ENCODE results near the gene IKBKG.
"Not testable (repeated sequence)": the region's sequence is repeated elsewhere in the genome, so short reads cannot be mapped to it uniquely, and the experiment has no call there.

IKBKG gene, protein sequence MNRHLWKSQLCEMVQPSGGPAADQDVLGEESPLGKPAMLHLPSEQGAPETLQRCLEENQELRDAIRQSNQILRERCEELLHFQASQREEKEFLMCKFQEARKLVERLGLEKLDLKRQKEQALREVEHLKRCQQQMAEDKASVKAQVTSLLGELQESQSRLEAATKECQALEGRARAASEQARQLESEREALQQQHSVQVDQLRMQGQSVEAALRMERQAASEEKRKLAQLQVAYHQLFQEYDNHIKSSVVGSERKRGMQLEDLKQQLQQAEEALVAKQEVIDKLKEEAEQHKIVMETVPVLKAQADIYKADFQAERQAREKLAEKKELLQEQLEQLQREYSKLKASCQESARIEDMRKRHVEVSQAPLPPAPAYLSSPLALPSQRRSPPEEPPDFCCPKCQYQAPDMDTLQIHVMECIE

DNA sequence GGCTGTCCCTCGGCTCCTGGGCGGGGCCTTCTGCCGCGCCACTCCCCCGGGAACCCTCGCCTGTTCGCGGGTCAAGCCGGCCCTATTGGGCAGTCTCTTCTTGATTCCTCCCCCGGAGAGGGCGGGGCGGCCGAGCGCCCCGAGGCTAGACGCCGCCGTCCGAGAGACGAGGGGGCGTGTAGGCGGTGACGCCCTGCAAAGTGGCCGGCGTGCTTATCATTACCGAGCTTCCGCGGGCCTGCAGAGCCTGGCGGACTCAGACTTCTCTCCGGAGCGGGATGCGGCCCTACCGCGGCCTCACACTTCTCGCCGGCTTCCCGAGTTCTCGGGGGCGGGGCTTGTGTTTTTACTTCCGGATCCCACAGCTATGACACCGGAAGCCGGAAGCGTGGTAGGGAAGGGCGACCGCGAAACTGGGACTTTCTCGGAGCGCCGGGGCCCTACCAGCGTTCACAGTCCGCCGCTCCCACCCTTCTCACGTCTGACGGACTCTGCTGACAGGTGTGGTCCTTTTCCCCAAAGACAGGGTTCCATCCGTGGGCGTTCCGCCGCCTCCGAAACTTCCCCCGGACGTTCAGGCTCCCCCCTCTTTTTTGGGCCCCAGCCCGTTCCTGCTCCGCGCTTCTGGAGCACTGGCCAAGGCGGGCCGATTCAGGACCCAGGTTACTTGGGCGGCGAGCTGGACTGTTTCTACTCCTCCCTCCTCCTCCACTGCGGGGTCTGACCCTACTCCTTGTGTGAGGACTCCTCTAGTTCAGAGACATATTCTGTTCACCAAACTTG is at the start of gene IKBKG:
TSS of gene IKBKG (plus strand) at position 376 of the 783 bp plus-strand sequence. CDS start 4,383 bp downstream, outside the sequence.
- peak; percentile 92 for DNase-seq

DNA sequence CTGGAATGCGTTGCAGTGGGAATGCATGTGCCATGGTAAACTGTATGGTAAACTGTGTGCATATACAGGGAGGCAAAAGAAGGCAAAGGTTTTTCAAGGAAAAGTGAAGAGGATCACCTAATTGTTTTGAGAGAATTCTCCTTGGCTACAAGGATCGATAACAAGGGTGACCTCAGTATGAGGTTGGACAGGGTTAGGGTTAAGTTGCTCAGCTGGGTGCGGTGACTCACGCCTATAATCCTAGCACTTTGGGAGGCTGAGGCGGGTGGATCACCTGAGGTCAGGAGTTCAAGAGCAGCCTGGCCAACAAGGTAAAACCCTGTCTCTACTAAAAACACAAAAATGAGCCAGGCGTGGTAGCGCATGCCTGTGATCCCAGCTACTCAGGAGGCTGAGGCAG is 46.0 kb upstream of the IKBKG start:
- not testable (repeated sequence) for DNase-seq

DNA sequence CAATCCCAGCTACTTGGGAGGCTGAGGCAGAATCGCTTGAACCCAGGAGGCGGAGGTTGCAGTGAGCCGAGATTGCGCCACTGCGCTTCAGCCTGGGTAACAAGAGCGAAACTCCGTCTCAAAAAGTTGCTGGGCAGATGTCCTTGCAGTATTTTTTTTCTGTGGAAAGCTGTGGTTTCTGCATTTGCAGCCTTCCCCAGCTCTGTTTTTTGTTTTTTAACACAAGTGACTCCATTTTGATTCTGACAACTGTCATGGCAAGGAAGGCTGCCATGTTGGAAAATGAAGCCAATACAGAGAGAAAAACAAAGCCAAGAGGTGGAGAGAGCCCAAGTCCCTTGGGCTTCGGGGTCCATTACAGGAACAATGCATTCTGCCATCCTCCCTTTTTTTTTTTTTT is 45.3 kb upstream of the IKBKG start:
- DNase-seq = no peak

DNA sequence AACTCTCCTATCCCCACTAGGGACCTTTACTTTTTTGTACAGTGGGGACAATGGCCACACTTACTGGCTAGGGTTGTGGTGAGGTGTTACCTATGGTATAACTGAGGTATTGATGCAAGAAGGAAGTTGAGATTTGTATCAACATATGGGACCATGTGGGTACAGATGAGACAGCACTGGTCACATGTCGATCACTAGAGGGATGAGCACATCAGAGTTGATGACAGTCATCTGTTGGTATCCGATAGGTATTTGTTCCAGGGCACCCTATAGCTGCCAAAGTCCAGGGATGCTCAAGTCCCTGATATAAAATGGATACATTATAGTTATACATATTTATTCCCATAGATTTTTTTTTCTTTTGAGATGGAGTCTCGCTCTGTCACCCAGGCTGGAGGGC is 44.4 kb upstream of the IKBKG start:
- DNase-seq = no peak

DNA sequence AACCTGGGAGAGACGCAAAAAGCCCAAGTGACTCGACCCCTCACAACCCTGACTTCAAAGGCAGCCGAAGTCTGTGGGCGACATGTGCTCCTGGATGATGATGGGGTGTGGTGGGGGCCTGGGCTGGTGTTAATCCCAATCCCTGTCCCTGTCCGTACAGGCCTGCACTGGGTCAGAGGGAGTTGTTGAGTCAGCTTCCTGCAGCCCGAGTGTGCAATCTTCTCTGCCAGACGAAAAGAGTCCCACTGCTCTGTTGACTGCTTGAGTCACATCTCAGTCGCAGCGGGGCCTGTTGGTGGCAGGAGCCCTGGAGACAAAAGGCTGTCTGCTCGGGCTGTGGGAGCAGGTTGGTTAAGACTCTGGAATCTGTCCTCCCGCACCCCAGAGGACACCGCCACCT is 41.7 kb upstream of the IKBKG start:
- DNase-seq = no peak

DNA sequence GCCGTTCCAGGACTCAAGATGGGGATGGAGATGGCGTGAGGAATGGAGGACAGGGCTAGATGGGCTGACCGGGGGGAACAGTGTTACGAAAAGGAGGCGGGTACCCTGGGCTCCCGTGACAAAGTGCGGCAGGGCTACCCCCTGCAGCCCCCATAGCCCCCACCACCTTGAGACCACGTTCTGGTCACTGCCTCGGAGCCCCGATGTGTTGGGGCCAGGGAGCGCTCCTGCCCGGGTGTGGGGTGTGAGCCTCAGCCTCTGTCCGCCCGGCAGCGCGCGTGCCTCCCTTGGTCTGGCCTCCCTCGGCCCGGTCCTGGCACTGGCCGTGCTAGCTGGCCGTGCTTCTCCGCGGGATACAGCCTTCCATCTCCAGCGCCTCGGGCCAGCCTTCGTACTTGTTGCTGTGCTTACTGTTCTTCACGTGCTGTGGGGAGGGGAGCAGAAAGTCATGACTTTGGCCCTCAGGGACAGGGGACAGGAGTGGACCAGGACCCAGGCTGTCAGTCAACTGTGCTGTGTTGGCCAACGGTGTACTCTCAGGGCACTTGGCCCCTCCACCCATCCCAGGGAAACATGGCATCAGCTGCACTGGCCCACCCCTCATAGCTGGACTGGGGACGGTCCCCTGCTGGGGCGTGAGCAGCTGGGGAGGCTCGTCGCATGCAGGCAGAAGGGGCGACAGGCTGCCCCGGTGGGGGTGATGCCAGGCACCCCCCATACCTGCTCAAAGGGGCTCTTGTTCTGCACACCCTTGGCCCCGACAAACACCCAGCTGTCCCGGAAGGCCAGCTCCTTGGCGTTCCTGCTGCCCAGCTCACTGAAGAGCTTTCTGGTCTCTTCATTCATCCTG is 40.7 kb upstream of the IKBKG start:
- no peak for DNase-seq

DNA sequence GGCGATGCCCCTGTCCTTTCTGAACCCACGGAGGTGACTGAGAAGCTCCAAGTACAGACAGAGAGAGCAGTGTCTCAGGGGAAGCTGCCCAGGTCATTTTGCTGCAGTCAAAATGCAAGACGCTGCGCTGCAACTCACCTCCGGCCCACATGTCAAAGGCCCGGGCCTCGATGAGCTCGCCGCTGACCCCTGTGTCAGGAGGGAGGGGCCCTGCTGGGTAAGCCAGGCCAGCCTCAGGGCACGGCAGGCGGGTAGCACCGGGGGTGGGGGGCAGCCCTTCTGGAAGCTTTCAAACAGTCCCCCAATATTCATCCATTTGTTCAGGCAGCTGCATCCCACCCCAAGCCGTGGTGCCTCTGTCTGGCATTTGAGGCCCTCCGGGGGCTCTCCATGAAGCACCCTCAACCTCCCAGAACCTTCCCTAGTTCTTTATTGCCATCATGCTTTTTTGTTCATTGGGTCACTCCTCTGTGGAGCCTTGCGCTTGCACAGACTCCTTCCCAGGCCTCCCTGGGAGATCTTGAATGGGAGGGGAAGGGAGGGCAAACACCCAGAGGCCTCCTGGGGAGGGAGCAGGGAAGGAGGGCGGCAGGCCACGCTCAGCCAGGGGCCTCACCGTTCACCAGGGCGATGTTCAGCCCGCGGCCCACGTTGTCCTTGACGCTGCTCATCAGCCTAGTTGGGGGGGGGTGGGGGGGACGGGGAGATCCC is 39.6 kb upstream of the IKBKG start:
- DNase-seq = no peak

DNA sequence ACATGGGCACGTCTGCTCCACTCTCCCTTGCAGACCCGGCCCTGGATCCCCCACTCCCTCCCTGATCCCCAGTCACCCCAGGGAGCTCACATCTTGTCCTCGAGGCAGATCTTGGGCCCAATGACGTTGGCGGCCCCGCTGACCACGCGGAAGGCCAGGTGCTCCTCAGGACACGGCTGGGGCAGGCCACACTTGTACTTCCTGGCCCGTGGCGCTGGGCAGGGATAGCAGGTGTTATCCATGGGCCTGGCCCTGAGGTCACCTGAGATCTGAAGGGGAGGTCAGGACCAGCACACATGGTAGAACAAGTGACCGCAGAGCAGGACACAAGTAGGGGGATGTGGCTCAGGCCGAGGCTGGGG is 39.1 kb upstream of the IKBKG start:
- DNase-seq = no peak

DNA sequence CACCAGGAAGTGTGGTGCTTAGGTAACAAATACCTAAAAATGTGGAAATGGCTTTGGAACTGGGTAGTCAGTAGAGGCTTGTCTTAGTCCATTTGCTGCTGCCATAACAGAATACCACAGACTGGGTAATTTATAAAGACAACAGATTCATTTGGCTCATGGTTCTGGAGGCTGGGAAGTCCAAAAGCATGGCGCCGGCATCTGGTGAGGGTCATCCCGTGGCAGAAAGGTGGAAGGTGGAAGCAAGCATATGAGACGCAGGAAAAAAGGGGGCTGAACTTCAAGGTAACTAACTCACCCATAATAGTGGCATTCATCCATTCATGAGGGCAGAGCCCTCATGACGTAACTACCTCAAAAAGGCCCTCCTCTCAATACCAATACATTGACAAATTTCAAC is 38.0 kb upstream of the IKBKG start:
- DNase-seq = no peak

DNA sequence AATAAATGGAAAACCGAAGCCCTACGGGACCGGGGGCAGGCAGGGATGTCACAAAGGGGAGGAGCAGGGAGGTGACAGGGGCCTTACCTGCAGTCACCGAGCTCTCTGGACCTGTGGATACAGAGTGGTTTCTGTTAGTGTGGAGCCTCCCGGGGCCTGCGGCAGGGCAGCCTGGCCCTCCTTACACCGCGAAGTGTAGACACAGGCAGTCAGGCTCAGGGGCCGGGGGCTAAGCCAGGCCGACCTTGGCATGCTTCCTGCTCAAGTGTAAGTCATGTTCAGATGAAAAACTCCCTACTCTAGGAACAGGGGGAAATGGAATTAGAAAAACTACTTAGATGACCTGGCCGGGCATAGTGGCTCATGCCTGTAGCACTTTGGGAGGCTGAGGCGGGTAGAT is 35.7 kb upstream of the IKBKG start:
- no peak for DNase-seq

DNA sequence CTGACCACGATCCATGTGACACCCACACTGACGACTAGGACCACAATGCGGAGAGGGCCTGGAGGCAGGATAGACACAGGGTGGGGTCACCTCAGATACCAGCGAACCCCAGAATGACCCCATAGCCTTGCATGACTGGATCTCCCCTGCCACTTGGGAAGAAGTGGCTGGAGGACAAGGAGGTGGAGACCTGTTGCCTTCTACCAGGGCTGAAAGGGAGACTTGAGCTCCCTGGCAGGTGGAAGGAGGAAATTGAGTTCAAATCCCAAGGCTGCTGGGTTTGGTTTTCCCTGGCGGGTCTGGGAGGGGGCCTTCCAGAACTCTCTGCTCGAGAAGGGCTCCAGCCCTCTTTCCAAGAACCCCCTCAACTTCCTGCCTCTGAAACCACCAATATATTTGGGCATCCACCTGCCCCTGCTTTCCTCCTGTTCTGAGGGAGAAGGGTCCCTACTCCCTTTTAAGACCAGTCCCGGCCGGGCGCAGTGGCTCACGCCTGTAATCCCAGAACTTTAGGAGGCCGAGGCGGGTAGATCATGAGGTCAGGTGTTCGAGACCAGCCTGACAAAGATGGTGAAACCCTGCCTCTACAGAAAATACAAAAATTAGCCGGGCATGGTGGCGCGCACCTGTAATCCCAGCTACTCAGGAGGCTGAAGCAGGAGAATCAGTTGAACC is 34.4 kb upstream of the IKBKG start:
- no peak for DNase-seq

DNA sequence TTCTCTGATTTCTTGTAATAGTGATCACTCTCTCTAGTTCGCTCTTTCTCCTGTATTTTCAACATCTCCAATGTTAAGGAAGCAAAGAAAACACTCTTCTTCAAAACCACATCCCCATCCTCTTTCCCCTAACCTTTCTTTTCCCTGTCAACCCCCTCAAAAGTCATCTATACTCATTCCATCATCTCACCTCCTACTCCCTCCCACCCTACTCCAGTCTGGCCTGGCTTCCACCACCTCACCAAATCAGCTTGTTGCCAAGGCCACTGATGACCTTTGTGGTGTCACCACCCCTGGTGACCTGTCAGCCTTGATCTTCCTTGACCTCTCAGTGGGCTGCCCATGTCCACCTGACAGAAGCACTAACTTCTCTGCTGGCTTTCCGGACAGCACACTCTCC is 33.7 kb upstream of the IKBKG start:
- no peak for DNase-seq

DNA sequence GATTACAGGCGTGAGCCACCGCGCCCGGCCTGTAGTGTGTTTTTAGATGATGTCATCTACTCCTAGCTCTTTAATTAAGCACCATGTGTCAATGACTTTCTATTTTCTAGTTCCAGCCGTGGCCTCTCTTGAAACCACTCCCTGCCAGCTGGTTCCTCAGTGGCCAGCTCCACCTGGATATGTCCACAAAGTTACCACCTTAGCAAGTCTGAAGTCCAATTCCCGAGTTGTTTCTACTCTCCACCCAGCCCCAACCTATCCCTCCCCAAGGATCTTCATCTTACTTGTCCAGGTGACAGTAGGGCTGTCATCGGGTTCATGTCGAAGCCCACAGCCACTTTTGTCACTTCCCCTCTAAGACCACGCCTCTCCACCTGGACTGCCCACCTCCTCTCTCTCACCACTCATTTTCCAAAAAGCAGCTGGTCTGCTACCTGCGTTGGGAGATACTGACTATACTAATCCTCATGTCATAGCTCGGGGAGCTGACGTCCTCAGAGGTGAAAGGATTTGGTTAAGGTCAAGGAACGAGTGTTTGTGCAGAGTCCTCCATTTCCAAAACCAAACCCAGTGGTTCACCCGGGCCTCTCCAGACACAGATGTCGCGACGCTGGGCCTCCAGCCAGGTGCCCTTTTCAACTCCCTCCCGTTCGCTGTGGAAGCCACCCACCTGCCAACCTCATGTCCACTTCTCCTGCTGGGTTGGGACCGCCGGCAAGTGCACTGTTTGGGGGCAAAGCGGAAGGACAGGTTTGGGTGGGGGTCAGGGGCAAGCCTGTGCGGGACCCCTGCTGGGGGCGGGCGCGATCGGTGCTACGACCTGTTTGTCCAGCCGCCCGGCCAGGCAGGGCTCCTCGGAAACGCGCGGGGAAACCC is 32.1 kb upstream of the IKBKG start:
- peak; percentile 32 for DNase-seq

DNA sequence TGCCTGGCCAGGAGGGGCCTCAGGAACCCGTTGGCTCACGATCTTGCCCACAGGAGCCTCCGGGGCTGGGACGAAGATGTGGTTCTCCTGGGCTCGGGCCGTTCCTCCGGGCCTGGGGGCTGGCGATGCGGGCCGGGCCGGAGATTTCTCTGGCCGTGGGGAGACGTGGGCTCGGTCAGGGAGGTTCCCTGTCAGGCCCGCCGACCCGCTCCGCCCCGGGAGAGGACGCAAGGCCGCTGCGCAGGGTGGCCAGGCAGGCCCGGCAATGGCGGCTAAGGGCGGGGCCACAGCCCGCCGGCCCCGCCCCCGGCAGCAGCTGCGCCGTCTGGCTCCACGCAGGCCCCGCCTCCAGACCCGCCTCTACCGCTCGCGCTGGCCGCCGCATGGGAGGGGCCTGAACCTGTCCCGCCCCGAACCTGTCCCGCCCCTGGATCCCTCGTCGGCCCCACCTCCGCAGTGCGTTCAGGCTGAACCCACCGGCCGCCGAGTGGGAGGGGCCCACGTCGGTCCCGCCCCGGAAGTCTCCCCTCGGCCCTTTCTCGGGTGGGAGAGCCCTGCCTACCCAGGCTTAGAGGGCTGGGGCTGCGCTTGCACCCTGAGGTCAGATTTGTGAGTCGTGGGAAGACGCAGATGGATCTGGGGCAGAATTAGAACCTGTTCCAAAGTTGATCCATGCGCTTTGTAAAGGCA is 31.3 kb upstream of the IKBKG start, which contains the start of gene FAM3A:
TSS of gene FAM3A (minus strand) at position 267 of the 690 bp plus-strand sequence. CDS start 460 bp downstream, outside the sequence.
- DNase-seq = peak; percentile 95

DNA sequence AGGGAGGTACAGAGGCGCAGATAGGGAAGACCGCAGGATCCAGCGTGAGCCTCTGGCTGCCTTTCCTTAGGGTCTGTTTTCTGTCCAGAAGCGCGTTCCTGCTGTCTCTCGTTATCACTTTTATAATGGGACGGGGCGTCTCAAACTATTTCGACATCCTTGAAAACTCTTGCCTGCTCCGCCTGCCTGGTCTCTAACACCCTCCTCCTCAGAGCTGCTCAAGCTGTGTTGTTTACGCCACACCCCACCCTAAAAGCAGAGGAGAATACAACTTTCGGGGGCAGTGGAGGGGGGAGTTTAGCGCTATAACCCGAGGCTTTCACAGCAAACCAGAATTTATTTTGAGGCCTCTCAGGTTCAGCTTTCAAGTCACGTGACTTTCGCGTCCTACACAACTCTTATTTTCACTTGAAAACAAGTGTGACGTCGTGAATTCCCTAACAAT is 30.7 kb upstream of the IKBKG start:
- DNase-seq = no peak

DNA sequence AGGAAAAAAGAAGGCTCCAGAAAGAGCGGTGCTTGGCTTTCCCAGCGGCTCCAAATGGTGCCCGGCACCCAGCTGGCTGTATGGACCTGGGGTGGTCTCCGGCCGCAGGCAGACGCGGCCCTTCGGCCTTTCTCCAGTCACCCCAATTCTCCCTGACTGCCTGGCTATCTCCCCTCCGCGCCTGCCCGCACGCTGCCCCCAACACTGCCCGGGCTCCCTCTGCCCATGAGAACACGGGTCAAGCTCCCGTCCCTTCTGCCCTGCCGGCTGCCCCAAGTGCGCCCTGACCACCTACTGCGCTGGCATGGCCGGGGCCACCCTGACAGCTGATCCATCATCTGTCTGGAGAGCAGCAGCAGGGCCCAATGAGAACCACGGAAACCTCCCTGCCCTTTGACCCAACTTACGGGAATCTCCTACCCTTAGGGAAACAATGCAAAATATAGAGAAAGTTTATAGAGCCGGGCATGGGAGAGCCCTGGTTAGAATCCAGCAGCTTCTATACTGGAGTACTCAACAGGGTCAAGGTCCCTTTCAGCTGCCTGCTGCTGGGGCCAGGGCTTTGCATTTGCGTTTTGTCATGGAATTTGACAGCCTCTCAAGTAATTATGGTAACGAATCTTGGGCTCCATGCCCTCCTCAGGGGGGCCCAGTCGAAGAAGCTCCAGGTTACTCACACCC is 30.2 kb upstream of the IKBKG start:
- DNase-seq = no peak

DNA sequence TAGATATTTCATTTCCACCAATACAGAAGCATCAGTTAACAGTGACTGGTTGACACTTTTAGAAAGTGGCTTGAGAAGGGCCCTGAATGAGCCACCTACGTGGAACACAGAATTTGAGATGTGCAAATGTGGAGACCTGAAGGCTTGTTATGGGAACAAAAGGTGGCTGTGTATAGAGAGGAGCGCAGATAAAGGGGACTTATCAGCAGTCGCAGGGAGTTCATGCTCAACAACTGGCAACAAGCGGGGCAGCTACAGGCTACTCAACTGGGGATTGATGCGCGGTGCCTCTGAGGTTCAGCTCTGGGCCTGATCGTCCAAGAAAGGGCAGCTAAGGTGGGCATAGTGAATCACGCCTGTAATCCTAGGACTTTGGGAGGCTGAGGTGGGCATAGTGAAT is 28.0 kb upstream of the IKBKG start:
- no peak for DNase-seq

DNA sequence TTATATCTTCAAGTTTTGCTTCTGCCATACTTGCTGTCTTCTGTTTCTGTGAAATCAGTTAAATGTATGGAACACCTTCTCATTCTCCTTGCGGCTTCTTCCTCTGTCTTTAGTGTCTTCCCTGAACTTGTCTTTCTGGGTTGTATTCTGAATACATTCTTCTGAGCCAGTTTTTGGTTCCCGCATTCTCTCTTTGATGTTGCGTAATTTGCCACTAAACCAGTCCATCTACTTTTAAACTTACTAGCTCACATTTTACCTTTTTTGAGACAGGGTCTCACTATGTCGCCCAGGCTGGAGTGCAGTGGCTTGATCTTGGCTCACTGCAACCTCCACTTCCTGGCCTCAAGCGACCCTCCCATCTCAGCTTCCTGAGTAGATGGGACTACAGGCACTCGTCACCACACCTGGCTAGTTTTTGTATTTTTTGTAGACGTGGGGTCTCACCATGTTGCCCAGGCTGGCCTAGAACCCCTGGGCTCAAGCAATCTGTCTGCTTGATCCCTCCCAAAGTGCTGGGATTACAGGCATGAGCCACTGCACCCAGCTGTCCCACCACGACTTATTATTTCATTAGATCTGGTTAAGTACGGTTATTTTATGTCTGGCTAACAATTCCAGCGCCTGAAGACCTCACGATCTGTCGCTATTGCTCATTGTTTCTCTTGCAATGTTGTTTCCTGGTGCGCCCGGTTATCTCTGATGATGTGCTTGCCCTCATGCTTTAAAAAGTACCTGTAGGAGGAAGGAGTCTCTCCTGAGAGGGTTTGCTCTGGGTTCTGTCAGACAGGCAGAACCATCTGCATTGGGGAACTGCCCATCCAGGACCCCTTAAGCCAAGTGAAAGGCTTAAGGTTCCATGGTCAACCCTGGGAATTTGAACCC is 21.6 kb upstream of the IKBKG start:
- DNase-seq = no peak
